GM19328 (cell line): ENCODE data around the gene CDH15.
"Not testable (repeated sequence)": the region's sequence is repeated elsewhere in the genome, so short reads cannot be mapped to it uniquely, and the experiment has no call there.

Experiments
- ATAC-seq: cut with Tn5 transposase; IDR thresholded peaks from one replicate; pipeline ENCODE4 v1.9.1; 2021; ENCODE audit warnings: mild to moderate bottlenecking, moderate library complexity; ENCODE audit not compliant: unreplicated experiment

CDH15 gene

GRCh38 chr16:89155851-89156739 lies 15.5 kb upstream of the CDH15 start:
- ATAC-seq, result no peak

GRCh38 chr16:89156740-89157645 lies 14.6 kb upstream of the CDH15 start:
- no peak for ATAC-seq

GRCh38 chr16:89157778-89158177 lies 13.8 kb upstream of the CDH15 start:
- no peak for ATAC-seq

- ATAC-seq, result no peak
Measured at GRCh38 chr16:89159066-89159849, 12.3 kb upstream of the CDH15 start.

GRCh38 chr16:89159850-89160354 lies 11.6 kb upstream of the CDH15 start:
- no peak for ATAC-seq

GRCh38 chr16:89160977-89161701 lies 10.4 kb upstream of the CDH15 start:
- no peak for ATAC-seq

- no peak for ATAC-seq
Measured at GRCh38 chr16:89161763-89162713, 9.5 kb upstream of the CDH15 start.

DNA sequence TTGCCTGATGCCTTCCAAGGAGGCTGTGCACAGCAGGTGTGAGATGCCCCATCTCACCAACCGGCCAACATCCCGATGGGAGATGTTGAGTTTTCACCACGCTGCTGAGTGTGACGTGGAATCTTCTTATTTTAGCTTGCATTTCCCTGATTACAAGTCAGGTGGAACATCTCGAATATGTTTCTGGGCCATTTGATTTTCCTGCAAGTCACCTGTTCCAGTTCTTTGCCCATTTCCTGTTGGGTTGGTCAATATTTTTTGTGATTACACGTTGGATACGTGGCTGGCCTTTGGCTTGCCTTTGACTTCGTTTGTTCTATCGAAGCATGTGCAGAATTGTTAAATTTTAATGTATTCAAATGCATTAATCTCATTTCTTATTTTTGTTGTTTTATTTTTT lies 8.3 kb upstream of the CDH15 start:
- no peak for ATAC-seq

DNA sequence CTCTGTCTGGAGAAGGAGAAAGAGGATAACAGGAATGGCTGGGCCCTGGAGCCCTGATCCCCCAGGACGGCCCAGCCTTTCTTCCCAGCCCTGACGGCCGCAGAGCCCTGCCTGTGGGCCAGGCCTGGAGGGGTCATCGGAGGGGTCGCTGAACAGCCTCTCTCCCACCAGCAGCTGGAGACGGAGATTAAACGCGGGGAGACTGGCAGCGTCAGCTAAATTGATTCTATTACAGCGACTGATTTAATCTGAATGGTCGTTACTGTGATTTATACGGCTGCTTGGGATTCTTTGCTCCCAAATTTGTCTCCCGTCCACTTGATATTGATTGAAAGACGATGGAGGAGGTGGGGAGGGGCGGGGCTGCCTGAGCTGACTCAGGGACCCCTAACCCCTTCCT lies 7.1 kb upstream of the CDH15 start:
- no peak for ATAC-seq

GRCh38 chr16:89164847-89165680 lies 6.5 kb upstream of the CDH15 start:
- ATAC-seq, result no peak

DNA sequence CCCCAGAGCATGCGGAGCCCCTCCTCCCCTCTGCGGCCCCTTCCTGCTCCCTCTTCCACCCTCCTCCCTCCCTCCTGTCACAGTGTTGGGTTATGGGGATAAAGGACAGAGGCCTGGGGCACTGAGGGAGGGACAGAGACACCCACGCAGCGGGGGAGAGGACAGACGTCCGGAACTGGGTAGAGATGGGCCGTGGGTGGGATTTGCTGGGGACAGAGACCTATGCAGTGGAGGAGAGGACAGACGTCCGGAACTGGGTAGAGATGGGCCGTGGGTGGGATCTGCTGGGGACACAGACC lies 5.9 kb upstream of the CDH15 start:
- ATAC-seq, result not testable (repeated sequence)

- no peak for ATAC-seq
Measured at GRCh38 chr16:89166696-89167424, 4.7 kb upstream of the CDH15 start.

GRCh38 chr16:89167425-89167941 lies 4.1 kb upstream of the CDH15 start:
- no peak for ATAC-seq

DNA sequence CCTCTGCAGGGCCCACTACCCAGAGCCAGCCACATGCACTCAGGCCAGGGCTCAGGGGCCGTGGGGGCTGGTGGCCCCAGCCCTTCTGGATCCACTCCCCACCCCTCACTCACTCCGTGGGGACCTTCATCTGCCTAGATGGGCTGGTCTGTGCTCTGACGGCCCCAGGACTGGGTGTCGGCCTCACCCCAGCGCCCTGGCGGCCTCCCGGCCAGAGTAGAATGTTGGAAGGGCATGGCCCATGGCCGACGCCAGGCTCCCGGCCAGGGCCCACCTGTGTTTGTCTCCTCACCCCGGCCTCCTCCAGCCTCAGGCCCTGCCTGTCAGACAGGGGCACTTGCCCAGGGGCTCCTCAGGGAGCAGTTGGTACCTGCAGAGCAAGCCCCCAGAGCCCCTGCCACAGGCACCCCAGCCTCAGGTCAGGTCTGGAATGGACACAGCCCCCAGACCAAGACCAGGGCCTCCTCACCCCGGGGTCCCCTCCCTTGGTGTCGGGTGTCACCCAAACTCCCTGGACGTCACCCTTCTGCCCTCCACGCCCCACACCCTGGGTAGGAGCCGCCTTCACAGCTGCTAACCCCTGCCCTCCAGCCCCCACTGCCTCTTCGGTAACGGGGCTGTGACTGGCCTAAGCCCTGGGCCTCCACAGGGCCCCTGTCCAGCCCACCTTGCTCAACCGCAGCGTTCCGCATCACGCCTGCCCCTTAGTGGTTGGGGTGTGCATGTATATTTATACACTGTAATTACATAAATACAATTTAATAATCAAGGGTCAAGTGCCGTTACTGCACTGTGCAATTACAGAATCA lies 3.0 kb upstream of the CDH15 start:
- no peak for ATAC-seq

DNA sequence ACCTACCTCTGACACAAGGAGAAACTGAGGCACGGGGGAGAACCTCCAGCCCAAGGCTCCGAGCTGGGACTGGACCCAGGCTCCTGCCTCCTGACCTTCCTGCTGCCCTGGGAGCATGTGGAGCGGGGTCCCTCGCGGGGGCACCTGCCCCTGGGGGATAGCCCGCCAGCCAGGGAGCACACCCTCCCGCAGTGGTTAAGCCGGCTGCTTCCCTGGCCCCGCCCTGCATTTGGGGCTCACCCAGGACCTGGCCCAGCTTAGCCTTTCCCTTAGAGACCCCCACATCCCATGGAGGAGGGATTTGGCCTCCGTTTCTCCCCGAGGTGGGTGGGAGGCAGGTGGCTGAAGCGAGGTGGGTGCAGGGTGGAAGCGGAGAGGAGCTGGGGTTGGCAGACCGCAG lies 1.8 kb upstream of the CDH15 start:
- no peak for ATAC-seq

DNA sequence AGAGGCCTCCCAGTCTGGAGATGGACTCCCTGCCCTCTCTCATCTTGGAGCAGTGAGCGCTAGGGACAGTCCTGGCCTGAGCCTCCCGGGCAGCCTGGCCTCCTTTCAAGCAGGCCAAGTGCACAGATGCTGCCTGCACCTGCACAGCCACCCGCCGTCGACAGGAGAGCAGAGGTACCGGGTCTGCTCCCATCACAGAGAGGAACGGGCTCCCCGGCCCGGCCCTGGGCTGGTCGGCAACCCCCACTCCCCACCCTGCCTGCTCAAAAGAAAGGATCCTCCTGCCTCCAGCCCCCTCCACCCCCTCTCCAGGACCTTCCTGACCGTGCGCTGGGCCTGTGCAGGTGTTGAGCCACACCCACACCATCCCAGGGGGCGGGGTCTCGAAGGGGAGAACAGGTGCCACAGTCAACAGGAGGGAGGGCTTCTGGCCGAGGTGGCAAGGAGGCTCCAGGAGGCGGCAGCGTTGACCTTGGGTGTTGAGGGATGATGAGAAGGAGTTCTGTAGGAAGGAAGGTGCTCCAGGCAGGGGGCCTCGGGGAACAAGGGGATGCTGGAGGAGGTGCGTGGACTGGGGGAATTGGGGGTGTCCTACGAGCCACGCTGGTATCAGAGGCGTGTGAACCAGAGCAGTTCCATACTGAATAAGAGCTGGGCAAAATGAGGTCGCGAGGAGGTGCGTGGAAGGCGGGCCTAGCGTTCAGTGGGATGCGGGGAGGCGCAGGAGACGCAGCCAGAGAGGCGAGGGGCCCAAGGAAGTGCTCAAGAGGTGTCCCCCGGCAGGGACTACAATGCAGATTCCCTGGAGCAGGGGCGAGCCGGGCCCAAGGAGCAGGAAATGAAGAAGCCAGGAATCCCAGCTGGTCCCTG lies 967 bp upstream of the CDH15 start:
- no peak for ATAC-seq
